Cardiac fibroblast (primary cell): ENCODE measurements around the gene C10orf105.

Source experiments
- DNase-seq, 2 donors: peaks; one replicate each; pipeline versions ENCODE4 v3.0.0 to v3.0.0-alpha.2; 2010; ENCODE audit warnings: low read depth in 2 of 2
- H3K4me3 ChIP-seq, 2 donors: replicated peaks in 1 of 2; 1 replicate in 1 of 2; 2 replicates in 1 of 2; pipeline ENCODE4 v1.5.1; 2011; ENCODE audit warnings: low read depth in 2 of 2, low read length in 2 of 2, mild to moderate bottlenecking in 2 of 2, moderate library complexity in 1 of 2
- TF ChIP-seq, protein P1 (sequence below): IDR thresholded peaks from one replicate; pipeline ENCODE4 v1.5.1; 2011; ENCODE audit warnings: low read depth, mild to moderate bottlenecking, low read length, inconsistent platforms

The C10orf105 gene

DNA sequence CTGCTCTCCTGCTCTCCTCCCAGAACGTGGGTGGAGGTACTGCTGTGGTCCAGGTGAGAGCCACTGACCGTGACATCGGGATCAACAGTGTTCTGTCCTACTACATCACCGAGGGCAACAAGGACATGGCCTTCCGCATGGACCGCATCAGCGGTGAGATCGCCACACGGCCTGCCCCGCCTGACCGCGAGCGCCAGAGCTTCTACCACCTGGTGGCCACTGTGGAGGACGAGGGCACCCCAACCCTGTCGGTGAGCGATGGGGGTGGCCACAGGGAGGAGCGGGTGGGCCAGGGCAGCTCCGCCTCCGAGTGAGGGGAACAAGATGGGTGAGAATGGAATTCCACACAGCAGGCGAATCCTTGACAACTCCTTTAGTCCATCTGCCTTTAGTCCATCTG is 22.1 kb upstream of the C10orf105 start:
- no peak for DNase-seq
- H3K4me3 ChIP-seq = no peak overlapping the region
- TF ChIP-seq, protein P1, sequence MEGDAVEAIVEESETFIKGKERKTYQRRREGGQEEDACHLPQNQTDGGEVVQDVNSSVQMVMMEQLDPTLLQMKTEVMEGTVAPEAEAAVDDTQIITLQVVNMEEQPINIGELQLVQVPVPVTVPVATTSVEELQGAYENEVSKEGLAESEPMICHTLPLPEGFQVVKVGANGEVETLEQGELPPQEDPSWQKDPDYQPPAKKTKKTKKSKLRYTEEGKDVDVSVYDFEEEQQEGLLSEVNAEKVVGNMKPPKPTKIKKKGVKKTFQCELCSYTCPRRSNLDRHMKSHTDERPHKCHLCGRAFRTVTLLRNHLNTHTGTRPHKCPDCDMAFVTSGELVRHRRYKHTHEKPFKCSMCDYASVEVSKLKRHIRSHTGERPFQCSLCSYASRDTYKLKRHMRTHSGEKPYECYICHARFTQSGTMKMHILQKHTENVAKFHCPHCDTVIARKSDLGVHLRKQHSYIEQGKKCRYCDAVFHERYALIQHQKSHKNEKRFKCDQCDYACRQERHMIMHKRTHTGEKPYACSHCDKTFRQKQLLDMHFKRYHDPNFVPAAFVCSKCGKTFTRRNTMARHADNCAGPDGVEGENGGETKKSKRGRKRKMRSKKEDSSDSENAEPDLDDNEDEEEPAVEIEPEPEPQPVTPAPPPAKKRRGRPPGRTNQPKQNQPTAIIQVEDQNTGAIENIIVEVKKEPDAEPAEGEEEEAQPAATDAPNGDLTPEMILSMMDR = no peak

DNA sequence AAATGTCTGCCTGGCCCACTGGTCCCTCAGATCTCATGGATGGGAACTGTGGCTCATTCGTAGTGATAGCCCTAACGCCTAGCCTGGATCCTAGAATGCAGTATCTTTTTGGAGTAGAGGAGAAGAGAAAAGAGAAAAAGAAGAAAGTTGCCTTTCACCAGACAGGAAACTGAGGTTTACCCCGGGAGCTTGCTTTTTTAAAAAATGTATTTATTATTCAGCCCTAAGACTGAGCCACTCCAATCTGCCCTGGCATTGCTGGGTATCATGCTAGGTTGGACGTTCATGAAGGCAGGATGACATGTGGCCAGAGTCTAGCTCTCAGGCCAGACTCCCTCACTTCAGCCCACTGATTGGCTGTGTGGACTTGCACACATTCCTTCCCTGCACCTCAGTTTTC is 21.5 kb upstream of the C10orf105 start:
- TF ChIP-seq, protein P1 = no peak
- no peak overlapping the region for H3K4me3 ChIP-seq
- DNase-seq = no peak

DNA sequence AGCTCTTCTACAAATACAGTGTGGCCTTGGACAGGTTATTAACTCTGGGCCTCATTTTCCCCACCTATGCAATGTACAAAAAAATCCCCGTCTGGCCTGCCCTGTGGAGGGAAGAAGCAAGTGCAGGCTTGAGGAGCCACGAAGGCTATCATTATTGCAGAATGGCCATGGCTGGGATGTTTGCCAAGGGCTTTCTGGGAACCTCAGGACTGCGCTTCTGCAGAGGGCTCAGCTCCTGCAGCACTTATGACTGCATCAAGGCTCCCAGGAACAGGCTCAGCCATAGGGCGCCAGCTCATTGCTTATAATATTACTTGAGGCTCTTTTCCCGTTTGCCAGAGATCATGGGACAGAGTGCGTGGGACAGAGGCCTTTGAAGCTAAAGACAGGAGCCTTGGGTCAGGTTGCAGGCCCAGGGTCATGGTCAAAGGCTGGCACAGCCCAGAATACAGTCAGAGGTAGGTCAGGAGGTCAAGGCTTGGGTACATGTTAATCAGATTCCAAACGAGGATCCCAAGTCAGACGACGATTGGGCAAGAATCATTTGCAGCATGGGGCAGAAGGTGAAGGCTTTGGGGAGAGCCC is 20.6 kb upstream of the C10orf105 start:
- peak; percentile 43 to 77 for DNase-seq
- TF ChIP-seq, protein P1 = peak; percentile 2
- no peak overlapping the region for H3K4me3 ChIP-seq

DNA sequence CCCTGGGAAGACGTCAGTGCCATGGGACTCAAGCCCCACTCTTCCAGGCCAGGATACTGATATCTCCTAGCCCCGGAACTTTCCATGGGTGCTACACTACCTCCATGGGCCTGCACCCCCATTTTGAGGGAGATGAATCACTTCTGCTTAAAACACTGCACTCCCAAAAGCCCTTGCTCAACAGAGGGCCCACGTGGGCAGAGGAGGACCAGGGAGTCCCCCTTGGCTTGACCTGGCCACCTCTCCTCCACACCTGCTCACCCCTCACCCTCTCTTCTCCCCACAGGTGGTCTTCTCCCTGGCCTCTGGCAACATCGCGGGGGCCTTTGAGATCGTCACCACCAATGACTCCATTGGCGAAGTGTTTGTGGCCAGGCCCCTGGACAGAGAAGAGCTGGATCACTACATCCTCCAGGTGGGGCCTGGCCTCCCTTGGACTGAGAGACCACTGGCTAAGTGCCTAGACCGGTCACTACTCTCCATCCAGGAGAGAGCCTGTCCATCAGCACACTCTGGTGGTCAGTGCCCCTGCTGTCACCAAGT is 19.9 kb upstream of the C10orf105 start:
- DNase-seq = no peak
- TF ChIP-seq, protein P1 = no peak
- H3K4me3 ChIP-seq = no peak overlapping the region

DNA sequence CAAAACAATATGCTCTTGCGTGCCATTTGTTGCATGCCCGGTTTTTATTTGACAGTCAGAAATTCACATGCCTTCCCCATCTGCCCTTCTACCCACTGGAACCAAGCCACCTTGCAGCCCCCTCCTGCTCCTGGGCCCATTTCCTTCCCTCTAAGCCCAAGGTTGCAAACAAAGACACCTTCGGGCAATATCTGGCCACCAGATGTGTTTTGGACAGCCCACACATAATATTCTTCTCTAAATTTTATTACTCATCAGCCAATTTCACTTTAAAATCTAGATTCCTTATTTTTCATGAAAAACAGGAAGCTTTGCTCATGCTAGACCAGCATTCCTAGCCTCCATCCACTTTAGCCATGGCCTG is 18.2 kb upstream of the C10orf105 start:
- DNase-seq = no peak
- TF ChIP-seq, protein P1 = no peak
- H3K4me3 ChIP-seq = no peak overlapping the region

DNA sequence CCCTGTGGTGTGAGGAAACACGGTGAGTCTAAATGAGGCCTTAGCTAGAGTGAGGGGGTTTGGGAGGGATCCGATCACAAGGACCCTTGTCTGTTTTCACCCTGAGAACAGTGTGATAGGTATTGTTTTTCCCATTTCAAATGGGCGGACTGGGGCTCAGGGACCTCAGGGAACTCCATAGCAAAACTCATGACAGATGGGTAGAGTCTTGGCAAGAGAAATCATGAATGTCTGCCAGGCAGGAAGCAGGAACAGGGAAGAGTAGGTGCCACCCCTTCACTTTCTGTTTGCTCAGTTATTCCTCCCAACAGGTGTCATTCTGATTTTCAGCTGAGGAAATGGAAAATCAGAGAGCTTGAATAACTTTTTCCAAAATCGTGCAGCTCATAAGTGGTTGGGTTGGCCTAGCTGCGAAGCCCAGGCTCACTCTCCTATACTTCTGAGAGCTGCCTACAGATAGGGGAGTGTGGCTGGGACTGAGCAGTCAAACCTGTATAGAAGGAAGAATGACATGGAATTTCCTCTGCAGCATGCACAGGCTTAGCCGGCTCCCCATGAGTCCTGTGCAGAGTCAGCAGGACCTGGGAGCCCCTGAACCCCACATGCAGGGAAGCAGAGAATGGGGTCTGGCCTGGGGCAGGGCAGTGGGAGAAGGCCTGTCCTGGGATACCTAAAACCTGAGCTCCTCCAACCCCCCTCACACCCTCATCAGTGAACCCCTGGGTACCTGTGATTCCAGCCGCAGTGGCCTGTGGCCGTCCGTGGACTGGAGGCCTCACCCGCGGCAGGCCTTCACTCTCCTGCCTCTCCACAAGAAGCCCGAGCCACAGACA is 17.6 kb upstream of the C10orf105 start:
- TF ChIP-seq, protein P1 = no peak
- H3K4me3 ChIP-seq = no peak overlapping the region
- no peak for DNase-seq
